Thymus (tissue), 11 donors: ENCODE results near the gene MMRN2. TPM values are rescaled to one million over a fixed set of nuclear protein-coding genes. Genes with fewer than 3 reads are reported as not detected.

Experiments used
- DNase-seq, 9 donors: peaks; one replicate each; pipeline ENCODE4 v3.0.0-alpha.2; 2013; ENCODE audit warnings: low spot score in 9 of 9, low read depth in 6 of 9, missing footprints in 1 of 9
- H3K27ac ChIP-seq, 2 donors: one replicate each; pipeline ENCODE4 v1.5.1; 2013; ENCODE audit warnings: control low read depth in 1 of 2, low read depth in 1 of 2, low read length in 1 of 2, mild to moderate bottlenecking in 1 of 2, moderate library complexity in 1 of 2
- H3K27me3 ChIP-seq, 2 donors: one replicate each; pipeline ENCODE4 v1.5.1; 2013; ENCODE audit warnings: low read length in 1 of 2; ENCODE audit not compliant: control insufficient read depth in 2 of 2, insufficient read depth in 1 of 2
- H3K36me3 ChIP-seq, 2 donors: one replicate each; pipeline ENCODE4 v1.5.1; 2013; ENCODE audit warnings: low read length in 1 of 2, mild to moderate bottlenecking in 1 of 2, moderate library complexity in 1 of 2; ENCODE audit not compliant: control insufficient read depth in 2 of 2, insufficient read depth in 2 of 2
- H3K4me1 ChIP-seq, 2 donors: one replicate each; pipeline ENCODE4 v1.5.1; 2013; ENCODE audit warnings: low read length in 2 of 2; ENCODE audit not compliant: control insufficient read depth in 2 of 2, insufficient read depth in 2 of 2
- H3K4me3 ChIP-seq, 2 donors: one replicate each; pipeline ENCODE4 v1.5.1; 2013; ENCODE audit warnings: low read length in 2 of 2, control low read depth in 1 of 2, mild to moderate bottlenecking in 1 of 2
- H3K9me3 ChIP-seq, 2 donors: one replicate each; pipeline ENCODE4 v1.5.1; 2013; ENCODE audit warnings: low read length in 1 of 2, mild to moderate bottlenecking in 1 of 2; ENCODE audit not compliant: control insufficient read depth in 2 of 2, insufficient read depth in 1 of 2
- WGBS: extraction: QIAGEN DNeasy Blood & Tissue Kit; methylation state at CpG from one replicate; pipeline ENCODE4 v1.1.7; 2013; 5-methylcytosine and 5-hydroxymethylcytosine counted together
- polyA plus RNA-seq: library from polyadenylated mRNA; stranded (reverse); fragments of 200-250 nt; gene quantifications from one replicate; pipeline ENCODE4 v1.2.3, GENCODE V29; 2013
- total RNA-seq: library from RNA; stranded (reverse); fragments of 120-200 nt; gene quantifications from one replicate; pipeline ENCODE4 v1.2.4, GENCODE V29; 2013
- donor health status: healthy.

The MMRN2 gene
- total and polyA plus RNA-seq, 2 donors: 6.8 to 9.3 TPM

- 6% methylated on average over 66 of the region's 66 CpGs for WGBS
- Histone ChIP-seq H3K36me3 (no peaks in the 10 kb centered on the region), H3K4me3 (peak overlapping the region; percentile 69 to 70), H3K27ac (peak overlapping the region in 1 of 2 donors; percentile 85), H3K9me3 (no peaks in the 10 kb centered on the region), H3K4me1 (peaks cover 6 to 41% of the 10 kb centered on the region in 2 donors), H3K27me3 (peaks cover 31 to 63% of the 10 kb centered on the region in 2 donors)
- DNase-seq: peak; percentile 43 to 92 (median 77)
Measured at GRCh38 chr10:86971232-86971991, 14.0 kb upstream of the MMRN2 start.

DNA sequence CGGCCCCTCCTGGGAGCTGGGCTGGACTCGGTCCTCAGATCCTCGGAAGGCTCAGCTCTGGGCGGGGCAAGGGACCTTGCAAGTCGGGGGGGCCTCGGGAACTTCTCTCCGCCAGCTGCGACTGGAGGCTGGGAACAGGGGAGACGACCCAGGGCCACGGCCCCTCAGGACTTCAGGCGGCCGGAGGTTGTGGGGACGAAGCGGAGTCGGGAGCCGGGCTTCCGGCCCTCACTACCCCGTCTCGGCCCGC lies 13.5 kb upstream of the MMRN2 start:
- peak overlapping the region; percentile 69 to 70 for H3K4me3 ChIP-seq
- peaks cover 31 to 63% of the 10 kb centered on the region in 2 donors for H3K27me3 ChIP-seq
- DNase-seq: peak in 1 of 9 donors; percentile 33
- H3K36me3 ChIP-seq: no peaks in the 10 kb centered on the region
- peaks cover 6 to 46% of the 10 kb centered on the region in 2 donors for H3K4me1 ChIP-seq
- H3K27ac ChIP-seq: peak overlapping the region; percentile 53 to 85
- WGBS: under 1% methylated on average over 20 of the region's 20 CpGs
- H3K9me3 ChIP-seq: no peaks in the 10 kb centered on the region

DNA sequence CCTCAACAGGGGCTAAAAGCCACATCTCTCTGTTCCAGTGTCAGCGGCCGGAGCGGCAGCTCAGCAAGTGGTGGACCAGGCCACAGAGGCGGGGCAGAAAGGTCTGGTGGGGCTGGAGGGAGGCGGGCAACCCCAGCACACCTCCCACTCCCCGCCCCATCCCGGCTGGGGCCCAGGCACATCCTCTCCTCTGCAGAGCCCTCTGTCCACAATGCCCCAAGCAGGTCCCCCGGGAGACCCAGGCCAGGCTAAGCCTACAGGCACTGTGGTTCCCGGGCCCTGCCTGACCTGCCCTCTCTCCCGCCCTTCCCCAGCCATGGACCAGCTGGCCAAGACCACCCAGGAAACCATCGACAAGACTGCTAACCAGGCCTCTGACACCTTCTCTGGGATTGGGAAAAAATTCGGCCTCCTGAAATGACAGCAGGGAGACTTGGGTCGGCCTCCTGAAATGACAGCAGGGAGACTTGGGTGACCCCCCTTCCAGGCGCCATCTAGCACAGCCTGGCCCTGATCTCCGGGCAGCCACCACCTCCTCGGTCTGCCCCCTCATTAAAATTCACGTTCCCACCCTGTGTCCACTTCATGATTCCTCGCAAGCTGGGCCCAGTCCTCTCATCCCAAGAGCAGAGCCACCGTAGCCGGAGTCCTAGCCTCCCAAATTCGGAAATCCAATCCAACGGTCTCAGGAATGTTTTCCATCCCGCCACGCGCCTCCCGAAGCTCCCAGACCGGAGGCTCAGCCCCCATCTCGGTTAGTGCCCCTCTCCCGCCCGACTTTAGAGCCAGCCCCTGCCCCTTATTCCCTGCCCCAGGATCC lies 13.0 kb upstream of the MMRN2 start:
- peaks cover 31 to 63% of the 10 kb centered on the region in 2 donors for H3K27me3 ChIP-seq
- H3K9me3 ChIP-seq: no peaks in the 10 kb centered on the region
- DNase-seq: no peak
- H3K4me1 ChIP-seq: peaks cover 6 to 50% of the 10 kb centered on the region in 2 donors
- 60% methylated on average over 30 of the region's 30 CpGs for WGBS
- H3K36me3 ChIP-seq: no peaks in the 10 kb centered on the region
- H3K4me3 ChIP-seq: peak overlapping the region; percentile 69 to 70
- peak overlapping the region; percentile 53 to 85 for H3K27ac ChIP-seq

DNA sequence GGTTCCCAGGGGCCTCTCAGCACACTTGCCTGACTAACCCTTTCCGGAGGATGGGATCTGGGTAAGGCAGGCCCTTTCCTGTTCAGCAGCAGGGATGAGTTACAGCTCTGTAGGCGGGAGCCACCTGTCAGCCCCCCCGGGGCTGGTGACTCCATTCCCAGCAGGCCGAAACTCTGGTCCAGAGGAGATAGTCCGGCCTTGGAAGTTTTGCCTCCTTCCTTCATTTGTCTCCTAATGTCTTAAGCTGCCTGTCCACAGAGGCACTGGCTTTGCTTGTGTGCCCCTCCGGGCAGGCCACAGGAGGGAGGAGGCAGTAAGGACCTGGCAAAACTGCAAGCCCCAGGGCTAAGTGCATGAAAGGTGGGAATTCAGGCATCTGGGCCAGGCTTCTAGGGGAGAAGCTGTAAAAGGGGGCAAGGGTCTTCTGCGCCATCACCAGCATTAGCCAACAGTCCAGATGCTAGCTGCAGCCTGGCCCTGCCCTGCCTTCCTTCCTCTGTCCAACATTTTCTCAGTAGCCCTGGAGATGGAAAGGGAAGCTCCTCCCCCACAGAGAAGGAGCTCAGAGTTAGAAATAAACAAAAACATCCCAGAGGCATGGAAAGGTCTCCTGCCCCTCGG lies 12.1 kb upstream of the MMRN2 start:
- DNase-seq: no peak

DNA sequence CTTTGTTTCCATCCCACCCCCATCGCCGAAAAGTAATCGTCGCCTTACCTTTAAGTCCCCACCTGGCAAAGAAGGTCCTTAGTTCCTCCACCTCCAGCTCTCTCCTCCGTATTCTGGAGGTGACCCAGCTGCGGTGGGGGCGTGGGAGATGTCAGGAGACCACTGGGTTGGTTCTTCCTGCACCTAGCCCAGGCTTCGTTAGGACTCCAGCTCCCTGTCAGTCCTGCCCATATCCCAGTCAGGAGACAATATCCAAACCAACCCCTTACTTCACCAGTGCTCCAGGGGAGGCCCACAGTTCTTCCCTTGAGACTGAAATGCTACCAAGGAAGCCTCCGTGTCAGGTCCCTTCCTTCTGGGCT lies 11.6 kb upstream of the MMRN2 start:
- Histone ChIP-seq H3K36me3 (no peaks in the 10 kb centered on the region), H3K4me3 (no peak overlapping the region), H3K4me1 (peaks cover 6 to 50% of the 10 kb centered on the region in 2 donors), H3K9me3 (no peaks in the 10 kb centered on the region), H3K27me3 (peaks cover 31 to 63% of the 10 kb centered on the region in 2 donors), H3K27ac (no peak overlapping the region)
- WGBS: 60% methylated on average over 9 of the region's 9 CpGs
- no peak for DNase-seq

More for the DNA sequence above, 12.1 kb upstream of the MMRN2 start:
- peaks cover 6 to 50% of the 10 kb centered on the region in 2 donors for H3K4me1 ChIP-seq
- H3K4me3 ChIP-seq: no peak overlapping the region
- peak overlapping the region in 1 of 2 donors; percentile 56 for H3K27ac ChIP-seq
- peaks cover 31 to 63% of the 10 kb centered on the region in 2 donors for H3K27me3 ChIP-seq
- no peaks in the 10 kb centered on the region for H3K9me3 ChIP-seq
- H3K36me3 ChIP-seq: no peaks in the 10 kb centered on the region
- WGBS: 90% methylated on average over 8 of the region's 8 CpGs

DNA sequence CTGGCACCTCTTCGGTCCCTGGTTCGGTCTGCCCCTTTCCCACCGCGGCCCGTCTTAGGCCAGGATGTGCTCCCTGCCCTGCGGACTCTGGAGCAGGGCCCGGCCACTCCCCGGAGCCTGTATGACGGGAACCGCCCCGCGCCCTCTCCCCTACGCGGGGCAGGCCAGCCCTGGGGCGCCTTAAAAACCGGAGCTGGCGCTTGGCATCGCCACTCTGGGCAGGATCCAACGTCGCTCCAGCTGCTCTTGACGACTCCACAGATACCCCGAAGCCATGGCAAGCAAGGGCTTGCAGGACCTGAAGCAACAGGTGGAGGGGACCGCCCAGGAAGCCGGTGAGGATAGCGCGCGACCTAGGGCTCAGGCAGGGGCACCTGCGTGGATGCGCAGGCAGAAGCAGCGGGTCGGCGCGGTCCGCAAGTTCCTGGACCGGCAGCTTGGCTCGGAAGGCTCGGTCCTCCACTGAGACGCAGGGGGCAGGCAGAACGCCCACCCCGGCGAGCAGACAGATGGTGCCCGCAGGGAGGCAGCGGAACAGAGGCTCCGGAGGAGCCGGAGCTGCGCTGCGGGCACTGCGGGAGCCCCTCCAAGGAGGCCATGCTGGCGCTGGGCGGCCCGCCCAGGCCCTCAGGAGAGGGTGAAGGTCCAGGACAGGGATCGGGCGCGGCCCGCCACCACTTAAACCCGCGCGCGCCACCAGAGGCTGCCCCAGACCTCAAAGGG lies 11.0 kb upstream of the MMRN2 start, which contains the start of gene ADIRF:
Gene ADIRF, plus strand, starts transcription at position 212 of the 723 bp plus-strand sequence. Its CDS starts 63 bp downstream, at position 275.
- peak within 1 kb of the TSS in 1 of 2 donors; percentile 19 for H3K4me3 ChIP-seq
- H3K4me1 ChIP-seq: peaks cover 6 to 50% of the 10 kb centered on the region in 2 donors
- WGBS: 13% methylated on average over 59 of the region's 59 CpGs
- H3K27ac ChIP-seq: no peak within 1 kb of the TSS
- no peaks in the 10 kb centered on the region for H3K36me3 ChIP-seq
- peaks cover 31 to 63% of the 10 kb centered on the region in 2 donors for H3K27me3 ChIP-seq
- DNase-seq: peak in 1 of 9 donors; percentile 25
- no peaks in the 10 kb centered on the region for H3K9me3 ChIP-seq

GRCh38 chr10:86967481-86967941 lies 10.1 kb upstream of the MMRN2 start:
- no peak overlapping the region for H3K4me3 ChIP-seq
- no peak overlapping the region for H3K27ac ChIP-seq
- H3K36me3 ChIP-seq: no peaks in the 10 kb centered on the region
- no peak for DNase-seq
- WGBS: 90% methylated on average over 7 of the region's 7 CpGs
- H3K9me3 ChIP-seq: no peaks in the 10 kb centered on the region
- peaks cover 31 to 59% of the 10 kb centered on the region in 2 donors for H3K27me3 ChIP-seq
- peaks cover 6 to 50% of the 10 kb centered on the region in 2 donors for H3K4me1 ChIP-seq

- Histone ChIP-seq H3K36me3 (no peaks in the 10 kb centered on the region), H3K9me3 (no peaks in the 10 kb centered on the region), H3K4me3 (no peak overlapping the region), H3K4me1 (peaks cover 6 to 41% of the 10 kb centered on the region in 2 donors), H3K27me3 (peaks cover 28 to 46% of the 10 kb centered on the region in 2 donors), H3K27ac (no peak overlapping the region)
- 44% methylated on average over 11 of the region's 11 CpGs for WGBS
- DNase-seq: no peak
Measured at GRCh38 chr10:86965986-86966654, 8.7 kb upstream of the MMRN2 start.
